Uterus (tissue), 4 donors: ENCODE measurements around the gene NCMAP. TPM values are rescaled to one million over a fixed set of nuclear protein-coding genes. Genes with fewer than 3 reads are reported as not detected.

ENCODE experiments used
- DNase-seq, 2 donors: peaks; one replicate each; pipeline ENCODE4 v3.0.0-alpha.2; 2019 to 2020
- H3K27ac ChIP-seq, 2 donors: fragments of 200-600 bp; sonication (generic); 1 replicate in 1 of 2; 2 replicates in 1 of 2; pipeline ENCODE4 v1.5.1; 2016 to 2018
- H3K27me3 ChIP-seq, 2 donors: fragments of 200-600 bp; sonication (generic); one replicate each; pipeline ENCODE4 v1.5.1; 2018 to 2019; ENCODE audit warnings: control low read depth in 1 of 2
- H3K36me3 ChIP-seq, 2 donors: fragments of 200-600 bp; sonication (generic); one replicate each; pipeline ENCODE4 v1.5.1; 2019; ENCODE audit warnings: control low read depth in 1 of 2
- H3K4me1 ChIP-seq, 2 donors: fragments of 200-600 bp; sonication (generic); one replicate each; pipeline ENCODE4 v1.5.1; 2018 to 2019; ENCODE audit warnings: control low read depth in 1 of 2
- H3K4me3 ChIP-seq, 2 donors: fragments of 200-600 bp; sonication (generic); 1 replicate in 1 of 2; 2 replicates in 1 of 2; pipeline ENCODE4 v1.5.1; 2018 to 2019; ENCODE audit warnings: mild to moderate bottlenecking in 1 of 2
- H3K9me3 ChIP-seq, 2 donors: fragments of 200-600 bp; sonication (generic); one replicate each; pipeline ENCODE4 v1.5.1; 2019; ENCODE audit warnings: control low read depth in 1 of 2
- POLR2A ChIP-seq, 2 donors: fragments of 450-650 bp; IDR thresholded peaks; one replicate each; pipeline ENCODE4 v1.6.1; 2016; ENCODE audit warnings: antibody characterized with exemption in 2 of 2, mild to moderate bottlenecking in 1 of 2, moderate library complexity in 1 of 2
- intact Hi-C: fragments of 100-400 bp; cut with DNase I; formaldehyde crosslinking; loops from one replicate; pipeline ENCODE4 v1.15.1; 2023; ENCODE audit warnings: low total_unique reads
- total RNA-seq, 4 donors: library from RNA; depleted of rRNA in 3 of 4; stranded (reverse); fragments of >200 nt in 3 of 4; gene quantifications; one replicate each; pipeline versions ENCODE4 v1.1.0 to v1.2.4, GENCODE V29; 2014 to 2023
- TF ChIP-seq, protein P1 (sequence below), 4 experiments: fragments of 200-600 bp in 2 of 4; fragments of 450-650 bp in 2 of 4; sonication (generic) in 2 of 4; IDR thresholded peaks; one replicate each; pipeline ENCODE4 v1.5.1; 2016 to 2019; ENCODE audit warnings: antibody characterized with exemption in 4 of 4, mild to moderate bottlenecking in 2 of 4, moderate library complexity in 1 of 4
- donor health status: DM: yes; HTN: yes; CAD: no.

Gene NCMAP
- total RNA-seq, 4 donors from 2014 or later: 0.18 to 0.48 TPM; not detected in 2

DNA sequence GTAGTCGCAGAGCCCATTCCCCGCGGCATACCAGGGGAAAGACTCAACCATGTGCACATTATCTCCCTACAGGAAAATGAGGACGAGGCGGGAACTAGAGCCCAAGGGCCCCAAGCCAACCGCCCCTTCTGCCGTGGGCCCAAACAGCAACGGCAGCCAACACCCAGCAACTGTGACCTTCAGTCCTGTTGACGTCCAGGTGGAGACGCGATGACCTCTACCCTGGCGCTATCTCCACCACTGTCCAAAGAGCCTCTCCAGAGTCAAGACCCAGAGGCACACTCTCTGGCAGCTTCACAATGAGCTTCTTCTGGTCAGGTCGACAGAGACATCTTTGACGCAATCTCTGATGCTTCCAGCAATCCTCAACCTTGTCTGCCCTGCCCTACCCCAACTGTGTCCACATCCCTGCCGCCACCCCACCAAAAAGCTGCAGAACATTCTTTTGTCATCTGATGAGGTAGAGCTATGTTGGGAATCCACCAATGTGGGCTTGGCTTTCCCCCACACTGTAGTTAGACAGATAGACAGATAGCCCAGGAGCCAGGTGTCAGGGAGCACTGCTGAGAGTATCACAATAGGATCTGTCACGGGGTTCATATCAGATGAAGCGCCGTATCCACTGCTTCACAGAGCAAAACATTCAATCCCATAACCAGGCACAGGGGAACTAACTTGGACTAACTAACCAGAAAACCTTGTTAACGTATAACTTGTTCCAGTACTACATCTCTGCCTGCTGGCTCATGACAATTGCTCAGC is 49.8 kb downstream of the NCMAP start:
- intact Hi-C loops: no loop called here
- Histone ChIP-seq H3K27me3 (no peaks in the 10 kb centered on the region), H3K4me3 (no peak overlapping the region), H3K27ac (no peak overlapping the region), H3K36me3 (no peaks in the 10 kb centered on the region), H3K4me1 (no peaks in the 10 kb centered on the region), H3K9me3 (no peaks in the 10 kb centered on the region)
- TF ChIP-seq POLR2A (IDR thresholded peaks at IDR 0.05): no peak
- TF ChIP-seq, protein P1, sequence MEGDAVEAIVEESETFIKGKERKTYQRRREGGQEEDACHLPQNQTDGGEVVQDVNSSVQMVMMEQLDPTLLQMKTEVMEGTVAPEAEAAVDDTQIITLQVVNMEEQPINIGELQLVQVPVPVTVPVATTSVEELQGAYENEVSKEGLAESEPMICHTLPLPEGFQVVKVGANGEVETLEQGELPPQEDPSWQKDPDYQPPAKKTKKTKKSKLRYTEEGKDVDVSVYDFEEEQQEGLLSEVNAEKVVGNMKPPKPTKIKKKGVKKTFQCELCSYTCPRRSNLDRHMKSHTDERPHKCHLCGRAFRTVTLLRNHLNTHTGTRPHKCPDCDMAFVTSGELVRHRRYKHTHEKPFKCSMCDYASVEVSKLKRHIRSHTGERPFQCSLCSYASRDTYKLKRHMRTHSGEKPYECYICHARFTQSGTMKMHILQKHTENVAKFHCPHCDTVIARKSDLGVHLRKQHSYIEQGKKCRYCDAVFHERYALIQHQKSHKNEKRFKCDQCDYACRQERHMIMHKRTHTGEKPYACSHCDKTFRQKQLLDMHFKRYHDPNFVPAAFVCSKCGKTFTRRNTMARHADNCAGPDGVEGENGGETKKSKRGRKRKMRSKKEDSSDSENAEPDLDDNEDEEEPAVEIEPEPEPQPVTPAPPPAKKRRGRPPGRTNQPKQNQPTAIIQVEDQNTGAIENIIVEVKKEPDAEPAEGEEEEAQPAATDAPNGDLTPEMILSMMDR (IDR thresholded peaks at IDR 0.05): no peak
- DNase-seq: no peak

GRCh38 chr1:24606296-24606605 is 50.4 kb downstream of the NCMAP start:
- H3K36me3 ChIP-seq: no peaks in the 10 kb centered on the region
- intact Hi-C loops: no loop called here
- H3K27me3 ChIP-seq: no peaks in the 10 kb centered on the region
- H3K9me3 ChIP-seq: no peaks in the 10 kb centered on the region
- TF ChIP-seq, protein P1 (IDR thresholded peaks at IDR 0.05): no peak
- no peak for TF ChIP-seq POLR2A (IDR thresholded peaks at IDR 0.05)
- no peak overlapping the region for H3K27ac ChIP-seq
- DNase-seq: no peak
- H3K4me3 ChIP-seq: no peak overlapping the region
- H3K4me1 ChIP-seq: no peaks in the 10 kb centered on the region

- H3K36me3 ChIP-seq: no peaks in the 10 kb centered on the region
- TF ChIP-seq, protein P1 (IDR thresholded peaks at IDR 0.05): no peak
- no peak for TF ChIP-seq POLR2A (IDR thresholded peaks at IDR 0.05)
- DNase-seq: no peak
- no peaks in the 10 kb centered on the region for H3K4me1 ChIP-seq
- intact Hi-C loops: no loop called here
- H3K4me3 ChIP-seq: no peak overlapping the region
- H3K9me3 ChIP-seq: no peaks in the 10 kb centered on the region
- no peaks in the 10 kb centered on the region for H3K27me3 ChIP-seq
- H3K27ac ChIP-seq: no peak overlapping the region
These were observed 50.7 kb downstream of the NCMAP start for GRCh38 chr1:24606621-24607020.

DNA sequence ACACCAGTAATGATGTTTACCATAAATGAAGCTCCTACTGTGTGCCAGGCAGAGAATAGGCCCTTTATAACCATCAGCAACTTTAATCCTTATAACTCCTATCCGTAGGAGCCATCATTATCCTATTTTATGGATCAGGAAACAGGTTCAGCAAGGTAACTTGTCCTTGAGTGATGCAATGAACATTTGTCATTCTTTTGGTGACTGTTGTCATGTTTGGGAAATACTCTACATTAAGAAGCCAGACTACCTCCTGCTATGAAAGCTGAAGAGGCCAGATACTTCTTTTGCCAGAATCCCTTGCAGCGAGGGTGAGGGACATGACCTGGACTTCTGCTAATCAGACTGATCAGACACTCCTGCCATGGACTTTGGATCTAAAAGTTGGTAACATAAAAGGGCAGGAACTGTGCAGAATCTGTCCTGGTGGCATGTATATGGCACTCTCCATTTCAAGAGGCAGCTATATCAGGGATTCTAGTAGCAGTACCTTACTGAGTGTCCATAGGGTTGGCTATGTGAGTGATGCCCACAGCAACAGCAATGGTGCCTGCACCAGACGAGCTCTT is 54.1 kb downstream of the NCMAP start:
- Histone ChIP-seq H3K27me3 (no peaks in the 10 kb centered on the region), H3K36me3 (no peaks in the 10 kb centered on the region), H3K27ac (no peak overlapping the region), H3K4me1 (no peaks in the 10 kb centered on the region), H3K9me3 (no peaks in the 10 kb centered on the region), H3K4me3 (no peak overlapping the region)
- DNase-seq: no peak
- intact Hi-C loops: no loop called here
- no peak for TF ChIP-seq POLR2A (IDR thresholded peaks at IDR 0.05)
- TF ChIP-seq, protein P1 (IDR thresholded peaks at IDR 0.05): no peak

GRCh38 chr1:24619376-24619775 is 63.5 kb downstream of the NCMAP start:
- Histone ChIP-seq H3K4me3 (no peak overlapping the region), H3K27ac (no peak overlapping the region), H3K4me1 (no peaks in the 10 kb centered on the region), H3K9me3 (no peaks in the 10 kb centered on the region), H3K36me3 (peaks cover 0 to 3% of the 10 kb centered on the region in 2 donors), H3K27me3 (peaks cover 0 to 5% of the 10 kb centered on the region in 2 donors)
- no peak for DNase-seq
- TF ChIP-seq, protein P1 (IDR thresholded peaks at IDR 0.05): no peak
- no peak for TF ChIP-seq POLR2A (IDR thresholded peaks at IDR 0.05)
- intact Hi-C loops: no loop called here
